ENCODE measurements around the gene AKAP1. TPM values are rescaled to one million over a fixed set of nuclear protein-coding genes. Genes with fewer than 3 reads are reported as not detected.

Gene AKAP1
- total RNA-seq, 2 experiments from 2014 or later: 41.8 to 49.0 TPM

- no peaks in the 10 kb centered on the region for H3K9me2 ChIP-seq (ENCODE audit: insufficient read depth, low read length)
- H2AFZ ChIP-seq (ENCODE audit: low read length): no peak overlapping the region
- CTCF ChIA-PET (ENCODE audit: unreplicated experiment): no interaction called here
- no peak overlapping the region for H3K4me3 ChIP-seq (ENCODE audit: low read depth, low read length, poor library complexity, severe bottlenecking)
- no peak for TF ChIP-seq EZH2phosphoT487 (IDR thresholded peaks at IDR 0.05; ENCODE audit: borderline replicate concordance, low read depth, low read length)
- TF ChIP-seq, protein P1, sequence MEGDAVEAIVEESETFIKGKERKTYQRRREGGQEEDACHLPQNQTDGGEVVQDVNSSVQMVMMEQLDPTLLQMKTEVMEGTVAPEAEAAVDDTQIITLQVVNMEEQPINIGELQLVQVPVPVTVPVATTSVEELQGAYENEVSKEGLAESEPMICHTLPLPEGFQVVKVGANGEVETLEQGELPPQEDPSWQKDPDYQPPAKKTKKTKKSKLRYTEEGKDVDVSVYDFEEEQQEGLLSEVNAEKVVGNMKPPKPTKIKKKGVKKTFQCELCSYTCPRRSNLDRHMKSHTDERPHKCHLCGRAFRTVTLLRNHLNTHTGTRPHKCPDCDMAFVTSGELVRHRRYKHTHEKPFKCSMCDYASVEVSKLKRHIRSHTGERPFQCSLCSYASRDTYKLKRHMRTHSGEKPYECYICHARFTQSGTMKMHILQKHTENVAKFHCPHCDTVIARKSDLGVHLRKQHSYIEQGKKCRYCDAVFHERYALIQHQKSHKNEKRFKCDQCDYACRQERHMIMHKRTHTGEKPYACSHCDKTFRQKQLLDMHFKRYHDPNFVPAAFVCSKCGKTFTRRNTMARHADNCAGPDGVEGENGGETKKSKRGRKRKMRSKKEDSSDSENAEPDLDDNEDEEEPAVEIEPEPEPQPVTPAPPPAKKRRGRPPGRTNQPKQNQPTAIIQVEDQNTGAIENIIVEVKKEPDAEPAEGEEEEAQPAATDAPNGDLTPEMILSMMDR (conservative IDR thresholded peaks at IDR 0.05; ENCODE audit: low read length): no peak
- no peak overlapping the region for H3K27ac ChIP-seq (ENCODE audit: low read depth, low read length, poor library complexity, severe bottlenecking)
- no peaks in the 10 kb centered on the region for H3K9me3 ChIP-seq (ENCODE audit: low read length)
- intact Hi-C loops (cut with micrococcal nuclease; ENCODE audit: unreplicated experiment): no loop called here
- DNase-seq (ENCODE audit: low spot score): no peak
- no peaks in the 10 kb centered on the region for H3K79me2 ChIP-seq (ENCODE audit: insufficient read depth, low read depth, low read length)
- H4K20me1 ChIP-seq (ENCODE audit: insufficient read depth, low read length): no peaks in the 10 kb centered on the region
- no TSS peak for BruUV-seq (replicated peaks)
- no peaks in the 10 kb centered on the region for H3K4me1 ChIP-seq (ENCODE audit: insufficient read depth, low read length, poor library complexity, severe bottlenecking)
- H3K36me3 ChIP-seq (ENCODE audit: insufficient read depth, low read length): peaks cover 55% of the 10 kb centered on the region
- POLR2A ChIA-PET: no interaction called here
- H3K4me2 ChIP-seq (ENCODE audit: low read length): no peak overlapping the region
Observed at GRCh38 chr17:57125406-57125805, 40.4 kb downstream of the AKAP1 start.

DNA sequence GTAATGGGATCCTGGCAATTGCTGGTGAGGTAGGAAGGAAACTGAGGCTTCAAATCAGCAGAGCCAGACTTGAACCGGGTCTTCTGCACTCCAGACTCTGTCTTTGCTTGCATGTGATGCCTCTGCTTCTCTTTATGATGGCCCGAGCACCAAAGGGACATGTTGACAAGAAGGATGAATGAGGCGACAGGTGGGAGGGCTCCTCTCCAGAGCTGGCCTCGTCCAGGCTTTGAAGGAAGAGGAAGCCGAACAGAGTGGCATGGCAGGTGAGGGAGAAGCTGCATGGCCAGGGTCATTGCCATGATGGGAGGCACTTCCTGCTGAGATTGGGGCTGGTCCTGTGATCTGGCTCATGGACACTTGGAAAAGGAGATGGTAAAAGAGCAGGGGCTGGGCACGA is 40.8 kb downstream of the AKAP1 start:
- CTCF ChIA-PET (ENCODE audit: unreplicated experiment): no interaction called here
- Histone ChIP-seq H3K27ac (ENCODE audit: low read depth, low read length, poor library complexity, severe bottlenecking) (no peak overlapping the region), H3K36me3 (ENCODE audit: insufficient read depth, low read length) (peaks cover 51% of the 10 kb centered on the region), H2AFZ (ENCODE audit: low read length) (no peak overlapping the region), H3K9me3 (ENCODE audit: low read length) (no peaks in the 10 kb centered on the region), H3K9me2 (ENCODE audit: insufficient read depth, low read length) (no peaks in the 10 kb centered on the region), H4K20me1 (ENCODE audit: insufficient read depth, low read length) (no peaks in the 10 kb centered on the region), H3K79me2 (ENCODE audit: insufficient read depth, low read depth, low read length) (no peaks in the 10 kb centered on the region), H3K4me3 (ENCODE audit: low read depth, low read length, poor library complexity, severe bottlenecking) (no peak overlapping the region), H3K4me1 (ENCODE audit: insufficient read depth, low read length, poor library complexity, severe bottlenecking) (no peaks in the 10 kb centered on the region), H3K4me2 (ENCODE audit: low read length) (no peak overlapping the region)
- no TSS peak for BruUV-seq (replicated peaks)
- TF ChIP-seq, protein P1 (conservative IDR thresholded peaks at IDR 0.05; ENCODE audit: low read length): no peak
- TF ChIP-seq EZH2phosphoT487 (IDR thresholded peaks at IDR 0.05; ENCODE audit: borderline replicate concordance, low read depth, low read length): no peak
- intact Hi-C loops (cut with micrococcal nuclease; ENCODE audit: unreplicated experiment): no loop called here
- POLR2A ChIA-PET: no interaction called here
- no peak for DNase-seq (ENCODE audit: low spot score)

- Histone ChIP-seq H3K9me2 (ENCODE audit: insufficient read depth, low read length) (no peaks in the 10 kb centered on the region), H2AFZ (ENCODE audit: low read length) (no peak overlapping the region), H3K79me2 (ENCODE audit: insufficient read depth, low read depth, low read length) (no peaks in the 10 kb centered on the region), H4K20me1 (ENCODE audit: insufficient read depth, low read length) (no peaks in the 10 kb centered on the region), H3K36me3 (ENCODE audit: insufficient read depth, low read length) (peaks cover 2% of the 10 kb centered on the region; the same call in 1 of the 2 replicates), H3K4me3 (ENCODE audit: low read depth, low read length, poor library complexity, severe bottlenecking) (peak overlapping the region; percentile 55), H3K4me2 (ENCODE audit: low read length) (peak overlapping the region; percentile 71), H3K4me1 (ENCODE audit: insufficient read depth, low read length, poor library complexity, severe bottlenecking) (peaks cover 15% of the 10 kb centered on the region), H3K9me3 (ENCODE audit: low read length) (no peaks in the 10 kb centered on the region), H3K27ac (ENCODE audit: low read depth, low read length, poor library complexity, severe bottlenecking) (no peak overlapping the region)
- ChIA-PET POLR2A (no interaction called here), CTCF (ENCODE audit: unreplicated experiment) (no interaction called here)
- intact Hi-C loops (cut with micrococcal nuclease; ENCODE audit: unreplicated experiment): loop anchor here (1.0 to 10.0 kb wide), 5 partner anchors 271 to 702 kb away; no protein-coding TSS in a partner anchor
- no TSS peak for BruUV-seq (replicated peaks)
- TF ChIP-seq, protein P1 (conservative IDR thresholded peaks at IDR 0.05; ENCODE audit: low read length): peak; percentile 84
- no peak for TF ChIP-seq EZH2phosphoT487 (IDR thresholded peaks at IDR 0.05; ENCODE audit: borderline replicate concordance, low read depth, low read length)
- DNase-seq (ENCODE audit: low spot score): peak; percentile 86
Observed at GRCh38 chr17:57130708-57131461, 45.8 kb downstream of the AKAP1 start.
